Activated CD8-positive, alpha-beta T cell treated with anti-CD3 and anti-CD28 coated beads for 36 hours (primary cell): ENCODE data around the gene XPO4. TPM values are rescaled to one million over a fixed set of nuclear protein-coding genes. Genes with fewer than 3 reads are reported as not detected.

ENCODE experiments used
- ATAC-seq: fragments of 200-7000 bp; cut with Tn5 transposase; one replicate; pipeline ENCODE4 v1.10.0; 2021; ENCODE audit warnings: mild to moderate bottlenecking, moderate library complexity
- CTCF ChIA-PET: fragments of 350-600 bp; sonication (Branson Sonifier 250); formaldehyde crosslinking; loops from one replicate; lab custom pipeline; 2021; ENCODE audit warnings: antibody characterized with exemption; lab: Charles Lee
- POLR2A ChIA-PET: fragments of 350-600 bp; sonication (Branson Sonifier 250); formaldehyde crosslinking; loops from one replicate; lab custom pipeline; 2021; ENCODE audit warnings: antibody characterized with exemption; lab: Charles Lee
- DNase-seq: peaks from one replicate; pipeline ENCODE4 v3.0.0-alpha.2; 2020
- H3K27ac Mint-ChIP-seq: one replicate; pipeline ENCODE4 v1.8.0; 2021; ENCODE audit warnings: mild to moderate bottlenecking, mixed read lengths
- H3K27me3 Mint-ChIP-seq: one replicate; pipeline ENCODE4 v1.8.0; 2021; ENCODE audit warnings: mixed read lengths
- H3K36me3 Mint-ChIP-seq: one replicate; pipeline ENCODE4 v1.8.0; 2021; ENCODE audit warnings: low read depth, mixed read lengths
- H3K4me1 Mint-ChIP-seq: one replicate; pipeline ENCODE4 v1.8.0; 2021; ENCODE audit warnings: low read depth, mixed read lengths
- H3K4me3 Mint-ChIP-seq: one replicate; pipeline ENCODE4 v1.8.0; 2021; ENCODE audit warnings: mild to moderate bottlenecking, moderate library complexity, mixed read lengths
- H3K9me3 Mint-ChIP-seq: one replicate; pipeline ENCODE4 v1.8.0; 2021; ENCODE audit warnings: mixed read lengths
- CTCF ChIP-seq: fragments of 200-600 bp; IDR thresholded peaks from one replicate; pipeline ENCODE4 v1.8.0; 2022; ENCODE audit warnings: antibody characterized with exemption, mild to moderate bottlenecking
- intact Hi-C: fragments of 100-400 bp; cut with micrococcal nuclease; formaldehyde crosslinking; loops from one replicate; pipeline ENCODE4 v1.10.0; 2022
- total RNA-seq, 2 experiments: library from RNA; stranded (reverse); gene quantifications; one replicate each; pipeline ENCODE4 v1.2.3, GENCODE V29; 2021

Gene XPO4
- total RNA-seq, 2 experiments from 2014 or later = 26.6 to 28.0 TPM

DNA sequence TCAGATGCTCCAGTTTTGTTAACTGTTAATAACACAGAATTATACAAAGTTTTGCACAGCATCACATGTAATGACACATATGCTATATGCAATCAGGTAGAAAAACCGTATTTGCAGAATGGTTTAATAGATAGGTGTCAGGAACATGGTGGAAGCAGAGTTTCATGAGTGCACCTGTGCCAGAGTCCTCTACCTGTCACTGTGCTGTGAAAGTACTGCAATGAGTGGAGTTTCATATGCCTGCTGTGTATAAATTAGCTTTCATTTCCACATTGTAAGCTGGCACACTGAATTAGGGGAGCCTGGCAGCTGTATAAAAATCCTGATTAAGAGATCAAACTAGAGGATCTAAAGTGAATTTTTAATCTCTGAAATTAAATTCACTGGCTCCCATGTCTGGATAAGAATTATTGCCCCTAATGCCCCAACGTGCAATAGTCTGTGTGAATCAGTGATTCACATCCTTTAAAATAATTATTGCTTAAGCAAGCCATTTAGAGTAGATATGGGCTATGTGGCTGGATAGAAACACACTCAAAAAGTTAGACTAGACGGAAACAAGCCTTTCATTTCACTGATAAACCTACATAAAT is 120.3 kb downstream of the XPO4 start:
- intact Hi-C loops = no loop called here
- Mint-ChIP-seq H3K27me3 (no peaks in the 10 kb centered on the region), H3K9me3 (no peaks in the 10 kb centered on the region), H3K36me3 (peaks cover 21% of the 10 kb centered on the region), H3K27ac (peak overlapping the region; percentile 15), H3K4me3 (no peak overlapping the region), H3K4me1 (peaks cover 22% of the 10 kb centered on the region)
- ChIA-PET CTCF (interaction anchor here (0.9 to 1.8 kb wide), 4 partner anchors 15 to 68 kb away, joined by 3 to 7 read pairs (median 4); no protein-coding TSS in a partner anchor), POLR2A (interaction anchor here (1.1 to 1.2 kb wide), 2 partner anchors 8 to 67 kb away, joined by 3 to 4 read pairs; partner anchors contain the start of gene EEF1AKMT1)
- ATAC-seq = peak; percentile 82
- no peak for DNase-seq
- no peak for TF ChIP-seq CTCF

DNA sequence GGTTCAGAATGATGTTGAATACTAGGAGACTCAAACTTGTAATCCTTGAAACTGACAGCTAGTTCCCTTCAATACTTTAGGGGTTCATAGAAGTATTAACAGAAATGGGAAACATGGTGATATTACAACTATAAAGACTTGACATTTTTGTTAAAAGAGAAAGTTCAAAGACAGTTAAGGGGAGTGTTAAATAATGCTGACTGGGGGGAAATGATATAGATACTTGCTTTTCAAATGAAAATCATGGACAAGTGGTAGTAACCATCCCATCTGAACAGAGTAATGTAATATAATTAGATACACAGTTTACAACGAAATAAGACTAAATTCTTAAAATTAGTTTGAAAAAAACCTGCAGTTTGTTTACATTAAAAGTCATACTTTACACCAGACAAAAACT is 122.2 kb downstream of the XPO4 start:
- Mint-ChIP-seq H3K4me3 (no peak overlapping the region), H3K36me3 (peaks cover 23% of the 10 kb centered on the region), H3K27me3 (no peaks in the 10 kb centered on the region), H3K4me1 (peaks cover 22% of the 10 kb centered on the region), H3K27ac (peak overlapping the region; percentile 46), H3K9me3 (no peaks in the 10 kb centered on the region)
- no peak for ATAC-seq
- ChIA-PET CTCF (interaction anchor here (1.4 kb wide), 1 partner anchor 48 kb away, joined by 8 read pairs; no protein-coding TSS in a partner anchor), POLR2A (interaction anchor here (1.1 kb wide), 1 partner anchor 15 kb away, joined by 4 read pairs; no protein-coding TSS in a partner anchor)
- intact Hi-C loops = no loop called here
- no peak for DNase-seq
- TF ChIP-seq CTCF = no peak

DNA sequence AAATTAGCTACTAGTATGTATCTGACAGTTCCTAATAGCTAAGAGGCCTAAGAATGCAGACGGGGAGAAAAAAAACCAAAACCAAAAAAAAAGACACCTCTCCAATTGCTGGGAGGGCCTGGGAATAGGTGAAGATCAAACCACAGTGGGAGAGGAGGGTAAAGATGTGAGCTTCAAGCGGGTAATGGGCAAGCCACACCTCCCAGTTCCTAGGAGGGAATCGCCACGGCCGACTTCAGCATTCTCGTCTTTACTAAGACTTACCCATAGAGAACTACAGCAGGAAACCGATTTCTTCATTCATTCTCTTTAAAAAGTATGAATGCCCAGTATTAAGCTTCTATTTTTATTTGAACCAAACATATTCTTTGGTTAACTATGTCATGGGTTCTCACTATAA is 123.1 kb downstream of the XPO4 start:
- Mint-ChIP-seq H3K4me3 (no peak overlapping the region), H3K27me3 (no peaks in the 10 kb centered on the region), H3K27ac (no peak overlapping the region), H3K9me3 (no peaks in the 10 kb centered on the region), H3K36me3 (peaks cover 25% of the 10 kb centered on the region), H3K4me1 (peaks cover 30% of the 10 kb centered on the region)
- no peak for TF ChIP-seq CTCF
- intact Hi-C loops = no loop called here
- CTCF ChIA-PET = interaction anchor here (0.9 to 1.4 kb wide), 2 partner anchors 49 to 582 kb away, joined by 3 to 8 read pairs; no protein-coding TSS in a partner anchor
- POLR2A ChIA-PET = interaction anchor here (1.0 to 1.3 kb wide), 3 partner anchors 13 to 54 kb away, joined by 3 to 4 read pairs (median 3); no protein-coding TSS in a partner anchor
- no peak for DNase-seq
- no peak for ATAC-seq

GRCh38 chr13:20778311-20778710 is 124.2 kb downstream of the XPO4 start:
- no peaks in the 10 kb centered on the region for H3K9me3 Mint-ChIP-seq
- peaks cover 34% of the 10 kb centered on the region for H3K4me1 Mint-ChIP-seq
- no peak for TF ChIP-seq CTCF
- ATAC-seq = no peak
- DNase-seq = no peak
- peaks cover 29% of the 10 kb centered on the region for H3K36me3 Mint-ChIP-seq
- ChIA-PET POLR2A (no interaction called here), CTCF (no interaction called here)
- intact Hi-C loops = no loop called here
- H3K27me3 Mint-ChIP-seq = no peaks in the 10 kb centered on the region
- no peak overlapping the region for H3K4me3 Mint-ChIP-seq
- no peak overlapping the region for H3K27ac Mint-ChIP-seq

DNA sequence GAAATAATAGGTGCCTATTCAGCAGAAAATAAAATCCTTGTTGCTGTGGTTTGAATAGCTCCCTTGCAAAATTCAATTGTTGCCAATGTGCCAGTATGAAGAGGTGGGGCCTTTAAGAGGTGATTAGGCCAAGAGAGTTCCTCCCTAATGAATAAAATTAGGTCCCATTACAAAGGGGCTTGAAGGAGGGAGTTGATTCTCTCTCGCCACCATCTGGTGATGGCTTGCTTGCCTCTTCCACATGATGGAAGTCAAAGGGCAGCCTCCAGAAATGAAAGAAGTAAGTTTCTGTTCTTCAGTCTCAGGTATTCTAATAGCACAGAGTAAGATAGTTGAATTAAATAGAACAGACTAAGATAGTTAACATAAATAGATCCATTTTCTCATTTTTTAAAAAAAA is 125.8 kb downstream of the XPO4 start:
- H3K4me3 Mint-ChIP-seq = no peak overlapping the region
- H3K27ac Mint-ChIP-seq = no peak overlapping the region
- no peak for TF ChIP-seq CTCF
- no peaks in the 10 kb centered on the region for H3K9me3 Mint-ChIP-seq
- peaks cover 30% of the 10 kb centered on the region for H3K4me1 Mint-ChIP-seq
- ATAC-seq = no peak
- POLR2A ChIA-PET = no interaction called here
- intact Hi-C loops = no loop called here
- H3K27me3 Mint-ChIP-seq = no peaks in the 10 kb centered on the region
- peaks cover 37% of the 10 kb centered on the region for H3K36me3 Mint-ChIP-seq
- CTCF ChIA-PET = no interaction called here
- DNase-seq = no peak
